ENCODE measurements around the gene ASGR2. TPM values are rescaled to one million over a fixed set of nuclear protein-coding genes. Genes with fewer than 3 reads are reported as not detected.

ASGR2 gene
- polyA plus RNA-seq, 3 donors: 53.3 to 148 (median 78.3) TPM

DNA sequence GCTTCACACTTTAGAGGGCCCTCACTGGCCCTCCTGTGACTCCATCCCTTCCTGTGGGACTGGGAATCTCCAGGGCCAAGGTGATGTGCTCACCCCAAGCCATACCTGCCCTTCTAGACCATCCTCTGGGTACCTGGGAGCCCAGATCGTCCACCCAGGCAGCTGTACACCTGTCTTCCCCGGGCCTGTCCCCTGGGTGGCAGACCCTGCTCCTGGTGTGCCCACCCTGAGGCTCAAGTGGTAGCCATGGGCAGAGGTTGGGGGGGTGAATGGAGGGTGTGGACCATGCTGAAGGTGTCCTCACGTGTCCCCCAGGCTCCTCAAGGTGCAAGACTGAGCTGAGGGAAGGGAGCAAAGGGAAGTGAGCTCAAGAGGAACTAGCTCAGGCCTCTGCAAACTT, 43.9 kb downstream of the ASGR2 start:
- H3K27ac Mint-ChIP-seq: no peak overlapping the region
- TF ChIP-seq, protein P1, sequence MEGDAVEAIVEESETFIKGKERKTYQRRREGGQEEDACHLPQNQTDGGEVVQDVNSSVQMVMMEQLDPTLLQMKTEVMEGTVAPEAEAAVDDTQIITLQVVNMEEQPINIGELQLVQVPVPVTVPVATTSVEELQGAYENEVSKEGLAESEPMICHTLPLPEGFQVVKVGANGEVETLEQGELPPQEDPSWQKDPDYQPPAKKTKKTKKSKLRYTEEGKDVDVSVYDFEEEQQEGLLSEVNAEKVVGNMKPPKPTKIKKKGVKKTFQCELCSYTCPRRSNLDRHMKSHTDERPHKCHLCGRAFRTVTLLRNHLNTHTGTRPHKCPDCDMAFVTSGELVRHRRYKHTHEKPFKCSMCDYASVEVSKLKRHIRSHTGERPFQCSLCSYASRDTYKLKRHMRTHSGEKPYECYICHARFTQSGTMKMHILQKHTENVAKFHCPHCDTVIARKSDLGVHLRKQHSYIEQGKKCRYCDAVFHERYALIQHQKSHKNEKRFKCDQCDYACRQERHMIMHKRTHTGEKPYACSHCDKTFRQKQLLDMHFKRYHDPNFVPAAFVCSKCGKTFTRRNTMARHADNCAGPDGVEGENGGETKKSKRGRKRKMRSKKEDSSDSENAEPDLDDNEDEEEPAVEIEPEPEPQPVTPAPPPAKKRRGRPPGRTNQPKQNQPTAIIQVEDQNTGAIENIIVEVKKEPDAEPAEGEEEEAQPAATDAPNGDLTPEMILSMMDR (IDR thresholded peaks at IDR 0.05): no peak
- DNase-seq: no peak
- Histone ChIP-seq H3K9ac (ENCODE audit: insufficient read depth, low read length, poor library complexity, severe bottlenecking) (no peak overlapping the region), H3K4me2 (replicated peaks; ENCODE audit: extremely low read depth, low read length, poor library complexity, severe bottlenecking) (no peak overlapping the region), H3K4me3 (replicated peaks in 1 of 3; ENCODE audit: low read depth in 2 of 3, low read length in 3 of 3) (no peak overlapping the region), H3K79me2 (ENCODE audit: insufficient read depth, low read length) (no peaks in the 10 kb centered on the region), H2AFZ (ENCODE audit: insufficient read depth, low read depth, low read length, poor library complexity, severe bottlenecking) (no peak overlapping the region), H3K9me3 (replicated peaks in 1 of 2; ENCODE audit: control insufficient read depth in 1 of 2, insufficient read depth in 1 of 2, low read length in 2 of 2) (peaks cover 14 to 16% of the 10 kb centered on the region in 2 donors), H4K20me1 (ENCODE audit: insufficient read depth, low read length) (no peaks in the 10 kb centered on the region), H3K36me3 (replicated peaks in 1 of 2; ENCODE audit: control insufficient read depth in 1 of 2, insufficient read depth in 2 of 2, low read length in 2 of 2) (peaks cover 0 to 3% of the 10 kb centered on the region in 2 donors), H3K27ac (ENCODE audit: low read depth in 1 of 2, low read length in 2 of 2) (no peak overlapping the region), H3K27me3 (ENCODE audit: control insufficient read depth in 2 of 2, insufficient read depth in 2 of 2, low read length in 2 of 2) (no peaks in the 10 kb centered on the region), H3K4me1 (ENCODE audit: control insufficient read depth in 1 of 2, insufficient read depth in 2 of 2, low read length in 2 of 2) (peaks cover 0 to 5% of the 10 kb centered on the region in 2 donors)
- H3K4me1 Mint-ChIP-seq: peaks cover 6% of the 10 kb centered on the region
- H3K36me3 Mint-ChIP-seq: peaks cover 23 to 33% of the 10 kb centered on the region in 2 donors
- intact Hi-C loops (cut with micrococcal nuclease): loop anchor here in 1 of 2 donors (10.0 kb wide), 1 partner anchor 1534 kb away; no protein-coding TSS in a partner anchor
- 0% methylated on average over 1 of the region's 3 CpGs for WGBS (ENCODE audit: insufficient coverage)
- H3K9me3 Mint-ChIP-seq: peaks cover 11 to 23% (median 17%) of the 10 kb centered on the region in 7 donors
- H3K4me3 Mint-ChIP-seq: no peak overlapping the region
- H3K27me3 Mint-ChIP-seq (ENCODE audit: low read depth in 3 of 3): peaks cover 4 to 11% (median 7%) of the 10 kb centered on the region in 3 donors

DNA sequence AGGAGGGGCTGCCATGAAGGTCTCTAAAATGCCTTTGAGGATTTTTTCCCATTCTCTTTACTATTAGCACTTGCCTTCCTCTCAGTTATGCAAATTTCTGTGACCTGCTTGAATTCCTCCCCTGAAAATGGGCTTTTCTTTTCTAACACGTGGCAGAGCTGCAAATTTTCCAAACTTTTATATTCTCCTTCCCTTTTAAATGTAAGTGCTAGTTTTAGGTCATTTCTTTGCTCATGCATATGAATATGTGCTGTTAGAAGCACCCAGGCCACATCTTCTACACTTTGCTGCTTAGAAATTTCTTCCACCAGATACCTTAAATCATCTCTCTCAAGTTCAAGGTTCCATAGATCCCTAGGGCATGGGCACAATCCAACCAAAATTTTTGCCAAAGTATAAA, 46.4 kb downstream of the ASGR2 start:
- Mint-ChIP-seq H3K9me3 (peaks cover 11 to 23% (median 16%) of the 10 kb centered on the region in 7 donors), H3K27ac (no peak overlapping the region), H3K27me3 (ENCODE audit: low read depth in 3 of 3) (peaks cover 6 to 15% (median 6%) of the 10 kb centered on the region in 3 donors), H3K4me1 (peaks cover 23% of the 10 kb centered on the region), H3K4me3 (no peak overlapping the region), H3K36me3 (peaks cover 10 to 20% of the 10 kb centered on the region in 2 donors)
- Histone ChIP-seq H2AFZ (ENCODE audit: insufficient read depth, low read depth, low read length, poor library complexity, severe bottlenecking) (no peak overlapping the region), H3K27me3 (ENCODE audit: control insufficient read depth in 2 of 2, insufficient read depth in 2 of 2, low read length in 2 of 2) (no peaks in the 10 kb centered on the region), H3K4me1 (ENCODE audit: control insufficient read depth in 1 of 2, insufficient read depth in 2 of 2, low read length in 2 of 2) (peaks cover 7 to 20% of the 10 kb centered on the region in 2 donors), H3K9ac (ENCODE audit: insufficient read depth, low read length, poor library complexity, severe bottlenecking) (no peak overlapping the region), H3K4me2 (replicated peaks; ENCODE audit: extremely low read depth, low read length, poor library complexity, severe bottlenecking) (no peak overlapping the region), H3K4me3 (replicated peaks in 1 of 3; ENCODE audit: low read depth in 2 of 3, low read length in 3 of 3) (no peak overlapping the region), H3K9me3 (replicated peaks in 1 of 2; ENCODE audit: control insufficient read depth in 1 of 2, insufficient read depth in 1 of 2, low read length in 2 of 2) (peaks cover 14 to 16% of the 10 kb centered on the region in 2 donors), H3K36me3 (replicated peaks in 1 of 2; ENCODE audit: control insufficient read depth in 1 of 2, insufficient read depth in 2 of 2, low read length in 2 of 2) (no peaks in the 10 kb centered on the region), H3K27ac (ENCODE audit: low read depth in 1 of 2, low read length in 2 of 2) (no peak overlapping the region), H4K20me1 (ENCODE audit: insufficient read depth, low read length) (no peaks in the 10 kb centered on the region), H3K79me2 (ENCODE audit: insufficient read depth, low read length) (no peaks in the 10 kb centered on the region)
- DNase-seq: no peak
- WGBS (ENCODE audit: insufficient coverage): no CpG with 5 or more reads among the region's 1 CpG
- TF ChIP-seq, protein P1 (IDR thresholded peaks at IDR 0.05): no peak
- intact Hi-C loops (cut with micrococcal nuclease): loop anchor here in 1 of 2 donors (5.0 kb wide), 1 partner anchor 699 kb away; no protein-coding TSS in a partner anchor

Data from CD14-positive monocyte (primary cell).